Measurements from ENCODE around the gene TFIP11. TPM values are rescaled to one million over a fixed set of nuclear protein-coding genes. Genes with fewer than 3 reads are reported as not detected.

Gene TFIP11
- total RNA-seq, 4 donors from 2014 or later, result 21.6 to 27.1 (median 25.8) TPM

- 36 to 67% methylated on average over 2 to 6 of the region's 6 CpGs for WGBS, 2 donors
- peaks cover 0 to 45% (median 13%) of the 10 kb centered on the region in 3 donors for H3K36me3 ChIP-seq
- DNase-seq, result no peak
Observed at GRCh38 chr22:26448941-26449340, 63.3 kb downstream of the TFIP11 start.

GRCh38 chr22:26448334-26448733 lies 63.9 kb downstream of the TFIP11 start:
- intact Hi-C loops (cut with DNase I), result no loop called here
- DNase-seq, result no peak
- WGBS, 2 donors, result 30 to 57% methylated on average over 2 to 5 of the region's 5 CpGs

More at GRCh38 chr22:26448941-26449340, 63.3 kb downstream of the TFIP11 start:
- no peak overlapping the region for H3K4me3 ChIP-seq
- no peaks in the 10 kb centered on the region for H3K9me3 ChIP-seq
- no peak overlapping the region for H3K27ac ChIP-seq
- intact Hi-C loops (cut with DNase I), result no loop called here
- TF ChIP-seq POLR2A (IDR thresholded peaks at IDR 0.05), result no peak
- TF ChIP-seq, protein P1, sequence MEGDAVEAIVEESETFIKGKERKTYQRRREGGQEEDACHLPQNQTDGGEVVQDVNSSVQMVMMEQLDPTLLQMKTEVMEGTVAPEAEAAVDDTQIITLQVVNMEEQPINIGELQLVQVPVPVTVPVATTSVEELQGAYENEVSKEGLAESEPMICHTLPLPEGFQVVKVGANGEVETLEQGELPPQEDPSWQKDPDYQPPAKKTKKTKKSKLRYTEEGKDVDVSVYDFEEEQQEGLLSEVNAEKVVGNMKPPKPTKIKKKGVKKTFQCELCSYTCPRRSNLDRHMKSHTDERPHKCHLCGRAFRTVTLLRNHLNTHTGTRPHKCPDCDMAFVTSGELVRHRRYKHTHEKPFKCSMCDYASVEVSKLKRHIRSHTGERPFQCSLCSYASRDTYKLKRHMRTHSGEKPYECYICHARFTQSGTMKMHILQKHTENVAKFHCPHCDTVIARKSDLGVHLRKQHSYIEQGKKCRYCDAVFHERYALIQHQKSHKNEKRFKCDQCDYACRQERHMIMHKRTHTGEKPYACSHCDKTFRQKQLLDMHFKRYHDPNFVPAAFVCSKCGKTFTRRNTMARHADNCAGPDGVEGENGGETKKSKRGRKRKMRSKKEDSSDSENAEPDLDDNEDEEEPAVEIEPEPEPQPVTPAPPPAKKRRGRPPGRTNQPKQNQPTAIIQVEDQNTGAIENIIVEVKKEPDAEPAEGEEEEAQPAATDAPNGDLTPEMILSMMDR (IDR thresholded peaks at IDR 0.05), result no peak
- peaks cover 0 to 6% (median 0%) of the 10 kb centered on the region in 3 donors for H3K4me1 ChIP-seq
- no peaks in the 10 kb centered on the region for H3K27me3 ChIP-seq

GRCh38 chr22:26447584-26448329 lies 64.5 kb downstream of the TFIP11 start:
- Histone ChIP-seq H3K36me3 (peaks cover 0 to 33% (median 3%) of the 10 kb centered on the region in 3 donors), H3K4me1 (peaks cover 0 to 6% (median 0%) of the 10 kb centered on the region in 3 donors), H3K27me3 (no peaks in the 10 kb centered on the region), H3K9me3 (no peaks in the 10 kb centered on the region), H3K27ac (no peak overlapping the region), H3K4me3 (no peak overlapping the region)
- no peak for DNase-seq
- WGBS, 2 donors, result 80% methylated on average over 13 to 15 of the region's 15 CpGs
- intact Hi-C loops (cut with DNase I), result no loop called here
- TF ChIP-seq, protein P1 (IDR thresholded peaks at IDR 0.05), result no peak
- no peak for TF ChIP-seq POLR2A (IDR thresholded peaks at IDR 0.05)

More at GRCh38 chr22:26448334-26448733, 63.9 kb downstream of the TFIP11 start:
- no peaks in the 10 kb centered on the region for H3K27me3 ChIP-seq
- H3K36me3 ChIP-seq, result peaks cover 0 to 39% (median 8%) of the 10 kb centered on the region in 3 donors
- no peaks in the 10 kb centered on the region for H3K9me3 ChIP-seq
- peaks cover 0 to 6% (median 0%) of the 10 kb centered on the region in 3 donors for H3K4me1 ChIP-seq
- no peak overlapping the region for H3K27ac ChIP-seq
- no peak for TF ChIP-seq POLR2A (IDR thresholded peaks at IDR 0.05)
- TF ChIP-seq, protein P1 (IDR thresholded peaks at IDR 0.05), result no peak
- no peak overlapping the region for H3K4me3 ChIP-seq

- no peak for DNase-seq
- intact Hi-C loops (cut with DNase I), result no loop called here
- H3K27me3 ChIP-seq, result no peaks in the 10 kb centered on the region
- 91 to 95% methylated on average over 15 to 16 of the region's 17 CpGs for WGBS, 2 donors
- TF ChIP-seq, protein P1 (IDR thresholded peaks at IDR 0.05), result no peak
- TF ChIP-seq POLR2A (IDR thresholded peaks at IDR 0.05), result no peak
- peaks cover 0 to 25% (median 3%) of the 10 kb centered on the region in 3 donors for H3K36me3 ChIP-seq
- peaks cover 0 to 6% (median 0%) of the 10 kb centered on the region in 3 donors for H3K4me1 ChIP-seq
- H3K27ac ChIP-seq, result no peak overlapping the region
- no peak overlapping the region for H3K4me3 ChIP-seq
- H3K9me3 ChIP-seq, result no peaks in the 10 kb centered on the region
Observed at GRCh38 chr22:26446808-26447515, 65.3 kb downstream of the TFIP11 start.
